HG03039 (cell line): ENCODE results near the gene STAT5B.
"Not testable (repeated sequence)": the region's sequence is repeated elsewhere in the genome, so short reads cannot be mapped to it uniquely, and the experiment has no call there.

Experiments used
- ATAC-seq: cut with Tn5 transposase; IDR thresholded peaks from one replicate; pipeline ENCODE4 v1.9.1; 2021; ENCODE audit warnings: mild to moderate bottlenecking, moderate library complexity; ENCODE audit not compliant: unreplicated experiment

The STAT5B gene

DNA sequence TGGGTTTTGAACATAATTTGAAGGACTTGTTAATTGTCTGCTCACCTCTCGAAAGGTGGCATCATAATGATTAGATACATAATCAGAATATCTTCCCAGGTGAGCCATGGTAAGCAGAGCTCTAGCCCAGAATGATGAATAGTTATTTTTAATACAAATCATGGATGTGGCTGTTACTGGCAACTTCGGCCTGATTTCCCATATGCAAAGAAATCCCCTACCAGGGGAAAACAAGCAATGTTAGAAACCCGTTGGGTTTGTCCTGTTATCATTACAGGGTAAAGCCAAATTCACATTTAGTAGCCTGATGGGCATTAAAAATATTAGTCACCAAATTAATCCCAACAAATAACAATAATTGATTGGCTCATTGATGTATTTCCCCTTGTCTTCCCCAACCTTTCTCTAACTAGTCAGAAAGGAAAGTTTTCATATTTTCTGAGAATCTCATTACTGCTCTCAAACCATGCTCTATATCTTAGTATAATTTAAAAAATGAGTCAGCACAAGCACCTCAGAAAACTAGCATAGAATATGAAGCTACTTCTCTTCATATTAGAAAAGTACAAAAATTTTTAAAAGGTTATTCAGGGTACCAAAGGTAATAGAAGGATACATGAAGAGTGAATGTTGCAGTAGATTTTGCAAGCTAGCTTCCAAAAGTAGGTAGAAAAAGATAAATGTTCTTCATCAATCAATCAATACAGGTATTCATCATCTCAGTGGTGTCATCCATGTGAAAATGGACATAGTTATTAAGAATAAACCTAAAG, 5.0 kb downstream of the STAT5B start:
- ATAC-seq = no peak

DNA sequence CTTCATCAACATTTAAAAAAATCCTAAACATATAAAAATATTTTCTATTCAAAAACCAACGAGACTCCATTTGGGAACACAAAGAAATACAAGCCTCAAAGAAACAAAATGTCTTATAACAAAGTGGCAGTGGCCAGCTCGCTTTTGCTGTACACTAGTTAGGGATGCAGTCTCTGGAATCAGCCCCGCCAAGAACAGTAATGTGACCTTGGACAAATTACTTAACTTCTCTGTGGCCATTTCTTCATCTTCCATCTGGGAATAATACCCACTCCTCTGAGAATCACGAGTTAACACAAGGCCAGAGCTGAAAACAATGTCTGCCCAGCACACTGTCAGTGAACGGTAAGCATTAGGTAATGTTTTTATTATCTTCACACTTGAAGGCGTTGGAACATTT, 5.6 kb downstream of the STAT5B start:
- no peak for ATAC-seq

DNA sequence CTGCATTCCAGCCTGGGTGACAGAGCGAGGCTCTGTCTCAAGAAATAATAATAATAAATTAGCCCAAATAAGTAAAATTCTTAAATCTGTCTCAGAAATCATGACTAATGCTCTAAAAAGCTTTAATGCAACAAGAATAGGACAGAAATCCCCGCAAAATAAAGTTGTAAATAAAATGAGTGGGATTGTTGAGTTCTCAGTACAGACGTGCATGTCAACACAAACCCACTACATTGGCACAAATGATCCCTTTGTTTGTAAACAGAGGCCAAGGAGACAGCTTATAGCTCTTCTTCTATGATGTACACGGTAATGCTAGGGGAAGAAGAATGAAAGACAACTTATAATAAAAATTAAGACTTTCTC, 6.0 kb downstream of the STAT5B start:
- ATAC-seq = no peak

DNA sequence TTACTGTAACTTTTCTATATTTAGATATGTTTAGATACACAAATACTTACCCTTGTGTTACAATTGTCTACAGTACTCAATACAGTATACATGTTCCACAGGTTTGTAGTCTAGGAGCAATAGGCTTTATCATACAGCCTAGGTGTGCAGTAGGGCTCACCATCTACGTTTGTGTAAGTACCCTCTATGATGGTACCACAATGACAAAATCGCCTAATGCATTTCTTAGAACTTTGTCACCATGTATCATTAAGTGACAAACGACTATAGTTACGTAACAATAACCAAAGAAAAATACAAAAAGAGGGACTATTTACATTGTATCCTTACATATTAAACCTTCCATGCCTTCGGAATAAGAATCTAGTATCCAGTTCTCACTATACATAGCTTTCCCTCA, 8.0 kb downstream of the STAT5B start:
- ATAC-seq = no peak

DNA sequence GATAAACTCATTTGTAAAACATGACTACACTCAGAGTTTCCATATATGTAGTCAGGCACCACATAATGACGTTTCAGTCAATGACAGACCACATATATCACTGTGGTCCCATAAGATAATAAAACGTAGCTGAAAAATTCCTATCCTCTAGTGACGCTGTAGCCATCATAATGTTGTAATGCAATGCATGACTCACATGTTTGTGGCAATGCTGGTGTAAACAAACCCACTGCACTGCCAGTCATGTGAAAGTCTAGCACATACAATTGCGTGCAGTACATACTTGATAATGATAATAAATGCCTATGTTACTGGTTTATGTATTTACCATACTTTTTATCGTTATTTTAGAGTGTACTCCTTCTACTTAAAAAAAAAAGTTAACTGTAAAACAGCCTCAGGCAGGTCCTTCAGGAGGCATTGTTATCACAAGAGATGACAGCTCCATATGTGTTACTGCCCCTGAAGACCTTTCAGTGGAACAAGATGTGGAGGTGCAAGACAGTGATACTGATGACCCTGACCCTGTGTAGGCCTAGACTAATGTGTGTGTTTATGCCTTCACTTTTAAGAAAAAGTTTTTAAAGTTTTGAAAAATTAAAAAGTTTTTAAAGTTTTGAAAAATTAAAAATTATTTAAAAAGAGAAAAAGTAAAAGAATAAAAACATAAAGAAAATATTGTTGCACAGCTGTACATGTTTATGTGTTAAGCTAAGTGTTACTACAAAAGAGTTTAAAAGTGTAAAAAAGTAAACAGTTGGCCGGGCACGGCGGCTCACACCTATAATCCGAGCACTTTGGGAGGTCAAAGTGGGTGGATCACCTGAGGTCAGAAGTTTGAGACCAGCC, 9.0 kb downstream of the STAT5B start:
- ATAC-seq = no peak

DNA sequence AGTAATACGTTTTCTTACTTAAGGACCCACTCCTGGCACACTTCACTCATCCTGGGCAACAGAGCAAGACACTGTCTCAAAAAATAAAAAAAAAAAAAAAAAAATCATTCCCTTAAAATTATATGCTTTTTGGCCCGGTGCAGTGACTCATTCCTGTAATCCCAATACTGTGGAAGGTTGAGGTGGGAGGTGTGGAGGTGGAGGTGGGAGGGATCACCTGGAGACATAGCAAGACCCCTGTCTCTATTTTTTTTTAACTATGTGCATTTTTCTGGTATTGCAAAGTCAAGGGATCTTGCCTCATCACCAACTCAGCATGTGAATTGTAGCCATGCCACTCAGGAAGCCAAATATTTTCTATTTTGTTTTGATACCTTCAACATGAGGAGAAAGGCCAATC, 9.7 kb downstream of the STAT5B start:
- no peak for ATAC-seq

DNA sequence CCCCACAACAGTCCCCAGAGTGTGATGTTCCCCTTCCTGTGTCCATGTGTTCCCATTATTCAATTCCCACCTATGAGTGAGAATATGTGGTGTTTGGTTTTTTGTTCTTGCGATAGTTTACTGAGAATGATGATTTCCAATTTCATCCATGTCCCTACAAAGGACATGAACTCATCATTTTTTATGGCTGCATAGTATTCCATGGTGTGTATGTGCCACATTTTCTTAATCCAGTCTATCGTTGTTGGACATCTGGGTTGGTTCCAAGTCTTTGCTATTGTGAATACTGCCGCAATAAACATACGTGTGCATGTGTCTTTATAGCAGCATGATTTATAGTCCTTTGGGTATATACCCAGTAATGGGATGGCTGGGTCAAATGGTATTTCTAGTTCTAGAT, 11.8 kb downstream of the STAT5B start:
- ATAC-seq = not testable (repeated sequence)

DNA sequence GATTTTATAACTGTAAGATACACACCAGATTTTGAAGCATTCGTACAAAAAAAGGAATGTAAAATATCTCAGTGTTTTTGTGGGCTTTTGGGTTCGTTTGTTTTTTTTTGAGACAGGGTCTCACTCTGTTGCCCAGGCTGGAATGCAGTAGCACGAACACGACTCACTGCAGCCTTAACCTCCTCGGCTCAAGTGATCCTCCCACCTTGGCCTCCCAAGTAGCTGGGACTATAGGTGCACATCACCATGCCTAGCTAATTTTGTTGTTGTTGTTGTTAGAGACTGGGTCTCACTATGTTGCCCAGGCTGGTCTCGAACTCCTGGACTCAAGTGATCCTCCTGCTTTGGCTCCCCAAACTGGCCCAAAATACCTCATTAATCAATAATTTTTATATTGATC, 15.9 kb downstream of the STAT5B start:
- no peak for ATAC-seq

DNA sequence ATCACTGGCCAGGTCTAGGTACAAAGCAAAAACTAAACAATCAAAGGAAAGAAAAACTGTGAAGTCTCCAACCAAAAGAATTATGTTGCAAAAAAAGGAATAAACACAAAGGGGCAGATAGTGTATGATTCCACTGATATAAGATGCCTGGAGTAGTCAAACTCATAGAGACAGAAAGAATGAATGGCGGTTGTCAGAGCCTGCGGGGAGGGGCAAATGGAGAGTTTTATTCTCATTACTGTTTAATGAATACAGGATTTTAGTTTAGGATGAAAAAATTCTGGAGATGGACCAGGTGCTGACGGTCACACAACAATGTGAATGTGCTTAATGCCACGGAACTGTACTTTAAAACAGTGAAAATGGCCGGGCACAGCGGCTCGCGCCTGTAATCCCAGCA, 20.7 kb downstream of the STAT5B start:
- no peak for ATAC-seq

DNA sequence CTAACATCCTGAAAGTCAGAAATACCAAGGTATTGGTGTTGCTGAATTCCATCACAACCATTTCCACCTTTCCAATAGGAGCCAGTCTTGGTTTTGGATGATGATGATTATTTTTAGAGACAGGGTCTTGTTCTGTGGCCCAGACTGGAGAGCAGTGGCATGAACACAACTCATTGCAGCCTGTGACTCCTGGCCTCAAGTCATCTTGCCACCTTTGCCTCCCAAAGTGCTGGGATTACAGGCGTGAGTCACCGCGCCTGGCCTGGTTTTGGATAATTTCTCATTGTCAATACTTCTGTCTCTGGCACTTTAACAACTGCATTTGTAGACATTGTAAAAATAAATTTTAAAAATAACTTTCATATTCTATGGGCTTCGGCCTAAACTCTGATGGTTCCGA, 22.6 kb downstream of the STAT5B start:
- no peak for ATAC-seq

DNA sequence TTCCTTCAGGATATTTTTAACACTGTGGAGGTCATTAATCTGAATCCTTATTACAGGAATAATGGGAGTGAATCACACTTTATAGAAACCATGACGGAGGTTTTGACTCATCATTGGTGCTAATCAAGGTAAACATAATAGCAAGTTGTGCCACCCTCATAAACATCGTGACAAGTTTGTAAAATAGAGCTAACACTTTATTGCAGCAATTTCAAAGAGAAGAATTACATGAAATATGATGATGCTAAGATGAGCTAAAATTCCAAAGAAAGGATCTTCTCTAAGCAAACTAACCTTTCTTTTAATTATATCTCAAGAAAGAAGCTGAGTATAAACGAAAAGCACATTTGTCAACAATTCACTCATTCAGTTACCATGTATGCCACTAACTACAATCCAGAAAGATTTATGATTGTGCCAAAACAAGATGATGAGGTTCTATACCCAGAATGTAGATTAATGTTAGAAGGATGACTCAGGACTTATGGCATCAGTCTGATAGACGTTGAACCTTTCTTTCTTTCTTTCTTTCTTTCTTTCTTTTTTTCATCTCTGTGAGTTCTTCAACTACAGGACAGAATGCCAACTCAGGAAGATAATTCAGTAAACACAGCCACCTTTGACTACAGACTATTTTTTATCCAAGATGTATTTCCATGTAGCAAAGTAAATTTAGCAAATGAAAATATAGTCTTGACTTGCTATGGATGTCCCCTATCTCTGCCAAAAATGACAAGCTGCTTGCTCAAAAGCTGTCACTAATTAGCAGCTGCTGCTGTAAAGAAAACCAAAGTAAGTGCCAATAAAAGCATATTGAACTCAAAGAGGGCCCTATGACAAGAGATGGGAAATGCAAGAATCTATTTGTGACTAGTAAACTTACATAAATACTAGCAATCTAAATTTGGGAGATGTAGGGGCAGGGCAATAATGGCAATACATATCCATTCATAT, 23.3 kb downstream of the STAT5B start:
- ATAC-seq = no peak

DNA sequence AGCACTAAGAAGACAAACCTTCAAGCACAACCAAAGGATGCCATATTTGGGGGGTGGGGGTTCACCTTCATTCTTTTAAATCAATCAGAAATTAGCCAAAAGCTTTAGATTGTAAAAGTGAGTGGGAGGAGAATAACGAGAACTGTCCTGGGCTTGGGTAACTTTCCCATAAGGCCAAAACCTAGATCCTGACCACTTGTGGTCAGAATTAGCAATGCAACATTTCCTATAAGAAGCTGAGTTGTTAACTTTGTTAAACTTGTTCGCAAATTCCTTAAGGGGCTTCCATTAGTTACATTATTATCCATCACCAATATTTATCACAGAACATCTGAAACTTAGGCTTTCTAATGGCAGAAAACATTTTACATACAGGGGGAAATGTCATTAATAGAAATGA, 25.1 kb downstream of the STAT5B start:
- no peak for ATAC-seq

DNA sequence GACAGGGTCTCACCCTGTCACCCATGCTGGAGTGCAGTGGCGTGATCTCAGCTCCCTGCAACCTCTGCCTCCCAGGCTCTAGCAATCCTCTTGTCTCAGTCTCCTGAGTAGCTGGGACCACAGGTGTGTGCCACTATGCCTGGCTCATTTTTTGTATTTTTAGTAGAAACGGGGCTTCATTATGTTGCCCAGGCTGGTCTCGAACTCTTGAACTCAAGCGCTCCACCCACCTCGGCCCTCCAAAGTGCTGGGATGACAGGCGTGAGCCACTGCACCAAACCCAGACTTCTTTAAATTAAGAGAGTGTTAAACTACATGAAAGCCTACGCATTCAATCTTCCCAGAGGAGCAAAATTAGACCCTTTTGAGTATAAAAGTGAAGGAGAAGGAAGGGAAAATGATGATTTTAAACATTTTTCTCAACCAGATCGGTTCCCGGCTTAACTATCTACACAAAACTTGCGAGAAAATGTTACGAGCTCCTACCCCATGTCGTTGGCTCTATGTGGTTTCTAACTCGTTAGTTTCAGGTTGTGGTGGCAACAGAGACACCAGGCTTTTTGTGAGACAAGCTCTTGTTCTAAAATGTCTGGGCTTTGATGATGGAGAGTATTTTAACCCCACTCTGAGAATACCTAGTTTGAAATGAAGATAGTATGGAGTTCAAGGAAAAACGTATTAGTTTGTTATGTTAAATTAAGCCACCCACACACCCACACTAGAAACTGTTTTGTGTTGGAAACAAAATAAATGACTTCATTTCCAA, 26.3 kb downstream of the STAT5B start:
- ATAC-seq = no peak

DNA sequence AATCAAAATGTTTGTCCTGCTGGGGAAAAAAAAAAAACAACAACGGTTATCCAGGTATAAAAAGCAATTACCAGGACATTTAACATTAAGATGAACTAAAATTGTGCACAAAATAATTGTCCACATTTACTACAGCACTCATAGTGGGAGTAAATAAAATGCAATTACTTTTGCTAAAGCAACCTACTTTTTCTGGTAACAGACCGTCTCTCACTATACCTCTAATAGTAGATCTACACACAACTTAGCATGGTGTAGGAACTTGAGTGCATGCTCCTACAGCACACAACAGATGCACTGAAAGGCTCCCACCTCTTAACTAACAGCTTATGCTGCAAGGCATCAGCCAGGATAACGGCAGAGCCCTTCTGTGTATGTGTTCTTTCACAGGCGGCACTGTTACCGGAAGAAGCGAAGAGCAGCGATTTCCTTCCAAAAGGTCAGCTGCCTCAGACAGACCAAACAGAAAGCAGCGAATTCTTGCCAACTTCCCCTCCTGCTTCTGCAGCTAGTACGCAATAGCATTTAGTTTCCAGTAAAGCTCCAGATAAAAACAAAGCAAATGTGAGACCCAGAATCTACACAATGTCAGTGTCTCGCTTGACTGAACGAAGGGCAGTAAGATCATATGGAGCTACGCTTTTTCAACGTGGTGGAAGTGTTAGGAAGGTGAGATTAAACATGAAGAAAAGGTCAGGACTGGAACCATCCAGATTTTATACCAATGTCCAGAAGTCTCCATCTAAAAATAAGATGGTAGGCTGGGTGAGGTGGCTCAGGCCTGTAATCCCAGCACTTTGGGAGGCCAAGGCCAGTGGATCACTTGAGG, 27.6 kb downstream of the STAT5B start:
- peak; percentile 69 for ATAC-seq

DNA sequence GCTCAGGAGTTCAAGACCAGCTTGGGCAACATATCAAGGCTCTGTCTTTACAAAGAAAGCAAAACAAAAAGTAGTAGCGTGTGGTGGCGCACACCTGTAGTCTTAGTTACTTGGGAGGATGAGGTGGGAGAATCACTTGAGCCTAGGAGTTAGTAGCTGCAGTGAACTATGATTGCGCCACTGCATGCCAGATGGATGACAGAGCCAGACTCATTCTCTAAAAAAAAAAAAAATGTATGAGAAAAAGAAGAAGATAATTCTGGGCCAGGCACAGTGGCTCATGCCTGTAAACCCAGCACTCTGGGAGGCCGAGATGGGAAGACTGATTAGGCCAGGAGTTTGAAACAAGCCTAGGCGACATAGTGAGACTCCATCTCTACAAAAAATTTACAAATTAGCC, 28.5 kb downstream of the STAT5B start:
- ATAC-seq = no peak

DNA sequence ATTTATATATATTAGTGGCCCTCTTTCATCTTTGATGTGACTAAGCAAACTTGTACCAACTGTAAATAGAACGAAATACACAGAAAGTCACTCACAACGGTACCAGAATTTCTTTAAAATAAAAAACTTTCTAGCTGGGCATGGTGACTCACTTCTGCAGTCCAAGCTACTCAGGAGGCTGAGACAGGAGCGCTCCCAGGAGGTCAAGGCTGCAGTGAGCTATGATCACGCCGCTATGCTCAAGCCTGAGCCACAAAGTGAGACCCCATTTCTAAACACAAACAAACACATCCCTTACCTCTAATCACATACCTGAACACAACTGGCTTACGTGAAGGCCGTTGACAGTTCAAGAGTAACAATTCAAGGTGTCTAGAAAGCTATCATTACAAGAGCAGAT, 29.7 kb downstream of the STAT5B start:
- ATAC-seq = no peak

DNA sequence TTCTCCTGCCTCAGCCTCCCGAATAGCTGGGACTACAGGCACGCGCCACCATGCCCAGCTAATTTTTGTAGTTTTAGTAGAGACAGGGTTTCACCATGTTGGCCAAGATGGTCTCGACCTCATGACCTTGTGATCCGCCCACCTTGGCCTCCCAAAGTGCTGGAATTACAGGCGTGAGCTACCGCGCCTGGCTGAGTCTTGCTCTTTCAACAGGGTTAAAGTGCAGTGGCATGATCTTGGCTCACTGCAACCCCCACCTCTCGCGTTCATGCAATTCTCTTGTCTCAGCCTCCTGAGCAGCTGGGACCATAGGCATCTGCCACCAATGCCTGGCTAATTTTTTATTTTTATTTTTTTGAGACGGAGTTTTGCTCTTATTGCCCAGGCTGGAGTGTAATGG, 31.0 kb downstream of the STAT5B start:
- ATAC-seq = not testable (repeated sequence)

DNA sequence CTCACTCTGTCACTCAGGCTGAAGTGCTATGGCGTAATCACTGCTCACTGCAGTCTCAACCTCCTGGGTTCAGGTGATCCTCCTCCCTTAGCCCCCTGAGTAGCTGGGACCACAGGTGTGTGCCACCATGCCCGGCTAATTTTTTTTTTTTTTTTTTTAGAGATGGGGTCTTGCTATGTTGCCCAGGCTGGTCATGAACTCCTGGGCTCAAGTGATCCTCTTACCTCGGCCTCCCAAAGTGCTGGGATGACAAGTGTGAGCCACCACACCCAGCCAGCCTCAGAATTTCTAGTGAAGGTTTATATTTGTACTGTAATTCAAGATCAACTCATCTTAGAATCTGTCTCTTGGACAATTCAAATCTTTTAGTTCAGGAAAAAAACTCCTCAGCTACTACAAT, 32.1 kb downstream of the STAT5B start:
- not testable (repeated sequence) for ATAC-seq

DNA sequence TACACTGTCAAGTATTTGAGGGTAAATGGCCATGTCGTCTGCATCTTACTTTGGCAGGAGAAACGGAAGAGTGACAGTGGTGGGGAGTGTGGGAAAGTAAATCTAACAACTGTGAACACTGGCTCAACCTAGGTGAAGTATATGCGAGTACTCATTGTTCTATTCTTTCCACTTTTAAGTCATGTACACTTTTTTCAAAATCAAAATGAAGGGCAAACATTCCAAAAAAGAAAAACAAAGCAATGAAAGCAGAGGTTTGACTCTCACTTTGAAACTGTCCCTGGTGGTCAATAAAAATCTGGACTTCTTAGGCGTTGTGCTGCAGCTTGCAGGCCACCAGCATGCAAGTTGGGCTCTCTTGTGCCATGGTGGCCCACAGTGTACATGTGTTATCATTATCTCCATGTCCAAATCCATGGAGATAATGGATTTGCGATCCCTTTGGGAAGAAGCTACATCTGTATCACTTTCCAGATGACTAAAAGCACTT, 32.7 kb downstream of the STAT5B start:
- no peak for ATAC-seq
